HEK293 (cell line): ENCODE results near the gene OBSCN.

ENCODE experiments used
- CTCF ChIA-PET: fragments of 350-600 bp; formaldehyde crosslinking; extraction: SDS; loops from one replicate; lab custom pipeline; 2021; ENCODE audit warnings: antibody characterized with exemption; lab: Yijun Ruan, JAX
- POLR2A ChIA-PET: fragments of 300-600 bp; formaldehyde crosslinking; extraction: SDS; loops from one replicate; lab custom pipeline; 2020; ENCODE audit warnings: antibody characterized with exemption, inconsistent platforms; lab: Yijun Ruan, JAX
- H3K27ac ChIP-seq: fragments of 200-500 bp; sonication (Bioruptor generic); 2 replicates; pipeline ENCODE4 v1.5.1; 2014; ENCODE audit warnings: low read depth, low read length, control low read depth, inconsistent platforms; ENCODE audit errors: extremely low read depth
- H3K36me3 ChIP-seq, 2 experiments: fragments of 200-500 bp in 1 of 2; sonication (Bioruptor generic) in 1 of 2; 1 replicate in 1 of 2; 2 replicates in 1 of 2; pipeline ENCODE4 v1.5.1; 2014 to 2017; ENCODE audit warnings: inconsistent platforms in 2 of 2, low read length in 2 of 2; ENCODE audit not compliant: control insufficient read depth in 2 of 2, insufficient read depth in 1 of 2
- H3K4me1 ChIP-seq: fragments of 200-500 bp; sonication (Bioruptor generic); 2 replicates; pipeline ENCODE4 v1.5.1; 2014; ENCODE audit warnings: mild to moderate bottlenecking, low read length, inconsistent platforms; ENCODE audit not compliant: control insufficient read depth, insufficient read depth
- H3K4me3 ChIP-seq: 2 replicates; pipeline ENCODE4 v1.5.1; 2011; ENCODE audit warnings: low read depth, mild to moderate bottlenecking, control low read depth, low read length, moderate library complexity
- H3K9me3 ChIP-seq: fragments of 200-500 bp; sonication (Bioruptor generic); 2 replicates; pipeline ENCODE4 v1.5.1; 2014; ENCODE audit warnings: low read depth, low read length, inconsistent platforms; ENCODE audit not compliant: control insufficient read depth, insufficient read depth
- CTCF ChIP-seq: fragments of 450-650 bp; formaldehyde crosslinking; IDR thresholded peaks from 2 replicates; pipeline ENCODE4 v1.5.1; 2016; ENCODE audit warnings: missing biosample characterization, missing genetic modification characterization
- GFI1B ChIP-seq: fragments of 450-650 bp; formaldehyde crosslinking; IDR thresholded peaks from 2 replicates; pipeline ENCODE4 v1.5.1; 2016; ENCODE audit warnings: missing biosample characterization, missing genetic modification characterization
- GLI2 ChIP-seq: fragments of 450-650 bp; formaldehyde crosslinking; IDR thresholded peaks from 2 replicates; pipeline ENCODE4; 2017; ENCODE audit warnings: missing biosample characterization, missing genetic modification characterization, low read depth, borderline replicate concordance
- HOXD13 ChIP-seq: sonication (generic); formaldehyde crosslinking; IDR thresholded peaks from 2 replicates; pipeline ENCODE4 v1.8.0; 2022; ENCODE audit warnings: missing genetic modification reagents, borderline replicate concordance
- IKZF3 ChIP-seq: fragments of 450-650 bp; IDR thresholded peaks from 2 replicates; pipeline ENCODE4 v1.5.0; 2018; ENCODE audit warnings: missing biosample characterization, mild to moderate bottlenecking, missing genetic modification characterization, moderate library complexity
- KLF1 ChIP-seq: fragments of 450-650 bp; formaldehyde crosslinking; IDR thresholded peaks from 2 replicates; pipeline ENCODE4 v1.5.1; 2016; ENCODE audit warnings: missing biosample characterization, missing genetic modification characterization
- OVOL3 ChIP-seq: fragments of 450-650 bp; formaldehyde crosslinking; IDR thresholded peaks from 2 replicates; pipeline ENCODE4 v1.5.1; 2016; ENCODE audit warnings: missing biosample characterization, missing genetic modification characterization
- PRDM4 ChIP-seq: fragments of 450-650 bp; formaldehyde crosslinking; IDR thresholded peaks from 2 replicates; pipeline ENCODE4 v1.5.1; 2017; ENCODE audit warnings: missing biosample characterization, missing genetic modification characterization
- PRDM6 ChIP-seq: fragments of 450-650 bp; formaldehyde crosslinking; IDR thresholded peaks from 2 replicates; pipeline ENCODE4 v1.5.1; 2017; ENCODE audit warnings: missing biosample characterization, missing genetic modification characterization
- YY1 ChIP-seq: fragments of 450-650 bp; formaldehyde crosslinking; IDR thresholded peaks from 2 replicates; pipeline ENCODE4 v1.5.1; 2018; ENCODE audit warnings: missing biosample characterization, missing genetic modification characterization
- ZEB2 ChIP-seq: fragments of 450-650 bp; formaldehyde crosslinking; IDR thresholded peaks from 2 replicates; pipeline ENCODE4 v1.5.1; 2016; ENCODE audit warnings: missing biosample characterization, missing genetic modification characterization
- ZFP3 ChIP-seq: fragments of 450-650 bp; formaldehyde crosslinking; IDR thresholded peaks from 2 replicates; pipeline ENCODE4 v1.5.1; 2016; ENCODE audit warnings: low read depth, missing biosample characterization, missing genetic modification characterization
- ZIC2 ChIP-seq: fragments of 450-650 bp; formaldehyde crosslinking; IDR thresholded peaks from 2 replicates; pipeline ENCODE4 v1.5.1; 2016; ENCODE audit warnings: missing biosample characterization, missing genetic modification characterization
- ZNF112 ChIP-seq: fragments of 450-650 bp; formaldehyde crosslinking; IDR thresholded peaks from 2 replicates; pipeline ENCODE4 v1.5.0; 2017; ENCODE audit warnings: missing biosample characterization, missing genetic modification characterization
- ZNF133 ChIP-seq: fragments of 450-650 bp; formaldehyde crosslinking; IDR thresholded peaks from 2 replicates; pipeline ENCODE4 v1.5.1; 2016; ENCODE audit warnings: missing biosample characterization, missing genetic modification characterization
- ZNF138 ChIP-seq: fragments of 450-650 bp; formaldehyde crosslinking; IDR thresholded peaks from 2 replicates; pipeline ENCODE4 v1.5.1; 2016; ENCODE audit warnings: missing biosample characterization, missing genetic modification characterization, borderline replicate concordance
- ZNF18 ChIP-seq: fragments of 450-650 bp; formaldehyde crosslinking; IDR thresholded peaks from 2 replicates; pipeline ENCODE4 v1.5.1; 2016; ENCODE audit warnings: missing biosample characterization, missing genetic modification characterization
- ZNF2 ChIP-seq: fragments of 450-650 bp; formaldehyde crosslinking; IDR thresholded peaks from 2 replicates; pipeline ENCODE4 v1.5.1; 2016; ENCODE audit warnings: missing biosample characterization, missing genetic modification characterization
- ZNF202 ChIP-seq: fragments of 450-650 bp; formaldehyde crosslinking; IDR thresholded peaks from 2 replicates; pipeline ENCODE4 v1.5.1; 2016; ENCODE audit warnings: missing biosample characterization, missing genetic modification characterization, borderline replicate concordance
- ZNF24 ChIP-seq: fragments of 450-650 bp; formaldehyde crosslinking; IDR thresholded peaks from 2 replicates; pipeline ENCODE4 v1.5.1; 2016; ENCODE audit warnings: missing biosample characterization, missing genetic modification characterization
- ZNF248 ChIP-seq: fragments of 450-650 bp; formaldehyde crosslinking; IDR thresholded peaks from 2 replicates; pipeline ENCODE4 v1.5.1; 2017; ENCODE audit warnings: missing biosample characterization, missing genetic modification characterization
- ZNF266 ChIP-seq: fragments of 450-650 bp; formaldehyde crosslinking; IDR thresholded peaks from 2 replicates; pipeline ENCODE4 v1.5.1; 2016; ENCODE audit warnings: missing biosample characterization, missing genetic modification characterization, low read depth
- ZNF341 ChIP-seq: fragments of 450-650 bp; formaldehyde crosslinking; IDR thresholded peaks from 2 replicates; pipeline ENCODE4; 2016; ENCODE audit warnings: low read depth, missing biosample characterization, missing genetic modification characterization
- ZNF362 ChIP-seq: fragments of 450-650 bp; formaldehyde crosslinking; IDR thresholded peaks from 2 replicates; pipeline ENCODE4 v1.5.1; 2016; ENCODE audit warnings: missing biosample characterization, missing genetic modification characterization
- ZNF544 ChIP-seq: fragments of 450-650 bp; formaldehyde crosslinking; IDR thresholded peaks from 2 replicates; pipeline ENCODE4 v1.5.0; 2017; ENCODE audit warnings: missing biosample characterization, missing genetic modification characterization
- ZNF555 ChIP-seq: fragments of 450-650 bp; formaldehyde crosslinking; conservative IDR thresholded peaks from 2 replicates; pipeline ENCODE4 v1.5.1; 2017; ENCODE audit warnings: missing biosample characterization, mild to moderate bottlenecking, missing genetic modification characterization, inconsistent platforms
- ZNF561 ChIP-seq: fragments of 450-650 bp; IDR thresholded peaks from 2 replicates; pipeline ENCODE4 v1.5.1; 2018; ENCODE audit warnings: missing biosample characterization, missing genetic modification characterization, borderline replicate concordance
- ZSCAN23 ChIP-seq: fragments of 450-650 bp; formaldehyde crosslinking; IDR thresholded peaks from 2 replicates; pipeline ENCODE4 v1.5.1; 2016; ENCODE audit warnings: missing biosample characterization, missing genetic modification characterization
- ZSCAN30 ChIP-seq: fragments of 450-650 bp; IDR thresholded peaks from 2 replicates; pipeline ENCODE4 v1.5.1; 2018; ENCODE audit warnings: missing biosample characterization, mild to moderate bottlenecking, missing genetic modification characterization, moderate library complexity

OBSCN gene

GRCh38 chr1:228392111-228392936, 184.5 kb downstream of the OBSCN start (continued):
- TF ChIP-seq ZFP3 (tag by site-specific recombination) (no peak), ZNF266 (tag by site-specific recombination) (no peak), ZNF24 (tag by site-specific recombination) (no peak), ZNF561 (no peak), GFI1B (tag by site-specific recombination) (no peak), GLI2 (tag by site-specific recombination) (no peak), PRDM6 (no peak), OVOL3 (tag by site-specific recombination) (no peak), YY1 (no peak), ZNF18 (tag by site-specific recombination) (no peak), ZNF2 (no peak), ZNF248 (no peak), ZNF112 (tag by site-specific recombination) (no peak), ZNF138 (tag by site-specific recombination) (no peak), ZNF544 (tag by site-specific recombination) (no peak), ZSCAN23 (tag by site-specific recombination) (no peak), ZIC2 (tag by site-specific recombination) (peak; percentile 70), HOXD13 (CRISPR knock-in tag) (no peak), ZNF555 (no peak), PRDM4 (tag by site-specific recombination) (no peak)

- Histone ChIP-seq H3K9me3 (no peaks in the 10 kb centered on the region), H3K4me1 (no peaks in the 10 kb centered on the region; the same call in 1 of the 2 replicates), H3K36me3 (peaks cover 21 to 46% of the 10 kb centered on the region in 2 experiments; a peak in 2 of 3 replicates), H3K27ac (no peak overlapping the region), H3K4me3 (no peak overlapping the region)
- ChIA-PET POLR2A (interaction anchor here (1.4 to 2.1 kb wide), 4 partner anchors 9 to 64 kb away, joined by 5 to 12 read pairs (median 8); partner anchors contain the start of gene TRIM11), CTCF (interaction anchor here (0.6 to 1.9 kb wide), 8 partner anchors 9 to 262 kb away, joined by 3 to 7 read pairs (median 5); no protein-coding TSS in a partner anchor)
- peak; percentile 58; the same call in 1 of the 2 replicates for TF ChIP-seq ZNF362 (tag by site-specific recombination)
- TF ChIP-seq KLF1, result no peak
- 0 out of 2 replicates have a peak, but pooled peaks have one; percentile 14 for TF ChIP-seq ZEB2 (tag by site-specific recombination)
- TF ChIP-seq CTCF, result peak; percentile 65; the same call in 1 of the 2 replicates
- TF ChIP-seq ZNF133 (tag by site-specific recombination), result no peak
- 0 out of 2 replicates have a peak, but pooled peaks have one; percentile 17 for TF ChIP-seq ZSCAN30 (tag by site-specific recombination)
- TF ChIP-seq ZNF202, result no peak
- 0 out of 2 replicates have a peak, but pooled peaks have one; percentile 17 for TF ChIP-seq IKZF3
- peak; percentile 61 for TF ChIP-seq ZNF341 (tag by site-specific recombination)
- TF ChIP-seq GFI1B (tag by site-specific recombination), result no peak
- peak; percentile 46; the same call in 1 of the 2 replicates for TF ChIP-seq ZIC2 (tag by site-specific recombination)
Measured at GRCh38 chr1:228393268-228393701, 185.4 kb downstream of the OBSCN start.
